AG08395 (cell line): ENCODE measurements around the gene RFPL1.
"Not testable (repeated sequence)": the region's sequence is repeated elsewhere in the genome, so short reads cannot be mapped to it uniquely, and the experiment has no call there.

Source experiments
- DNase-seq: peaks from one replicate; pipeline ENCODE4 v3.0.0; 2012; ENCODE audit warnings: mixed read lengths, low spot score

Gene RFPL1

GRCh38 chr22:29438283-29438682, at the start of gene RFPL1:
TSS of gene RFPL1 (plus strand) at chr22:29438583.
- not testable (repeated sequence) for DNase-seq

- no peak for DNase-seq
These were observed 49.7 kb upstream of the RFPL1 start for GRCh38 chr22:29388759-29389090.

GRCh38 chr22:29390270-29390669, 48.1 kb upstream of the RFPL1 start:
- DNase-seq = no peak

GRCh38 chr22:29391546-29391945, 46.8 kb upstream of the RFPL1 start:
- no peak for DNase-seq

- no peak for DNase-seq
These were observed 45.3 kb upstream of the RFPL1 start for GRCh38 chr22:29393019-29393608.

GRCh38 chr22:29394931-29395581, 43.3 kb upstream of the RFPL1 start:
- DNase-seq = peak; percentile 81

- no peak for DNase-seq
These were observed 42.3 kb upstream of the RFPL1 start for GRCh38 chr22:29396126-29396525.

- no peak for DNase-seq
These were observed 40.6 kb upstream of the RFPL1 start for GRCh38 chr22:29397791-29398190.

- no peak for DNase-seq
These were observed 37.8 kb upstream of the RFPL1 start for GRCh38 chr22:29400576-29400975.

GRCh38 chr22:29401538-29401937, 36.8 kb upstream of the RFPL1 start:
- DNase-seq = not testable (repeated sequence)

GRCh38 chr22:29408940-29409339, 29.4 kb upstream of the RFPL1 start:
- no peak for DNase-seq

- not testable (repeated sequence) for DNase-seq
These were observed 26.7 kb upstream of the RFPL1 start for GRCh38 chr22:29411569-29412211.

- not testable (repeated sequence) for DNase-seq
These were observed 25.6 kb upstream of the RFPL1 start for GRCh38 chr22:29412772-29413171.

- DNase-seq = not testable (repeated sequence)
These were observed 23.3 kb upstream of the RFPL1 start for GRCh38 chr22:29414951-29415591.

- not testable (repeated sequence) for DNase-seq
These were observed 19.7 kb upstream of the RFPL1 start for GRCh38 chr22:29418704-29419103.

GRCh38 chr22:29426476-29426875, 11.9 kb upstream of the RFPL1 start:
- no peak for DNase-seq

- peak; percentile 17 for DNase-seq
These were observed 11.1 kb upstream of the RFPL1 start for GRCh38 chr22:29427176-29427760.

GRCh38 chr22:29431986-29432385, 6.4 kb upstream of the RFPL1 start:
- no peak for DNase-seq

- no peak for DNase-seq
These were observed 4.5 kb upstream of the RFPL1 start for GRCh38 chr22:29433856-29434255.

- no peak for DNase-seq
These were observed 4.1 kb upstream of the RFPL1 start for GRCh38 chr22:29434288-29434687.

- no peak for DNase-seq
These were observed 2.9 kb upstream of the RFPL1 start for GRCh38 chr22:29435236-29436136.

- no peak for DNase-seq
These were observed 4.6 kb downstream of the RFPL1 start for GRCh38 chr22:29442976-29443375.
